BLaER1 (cell line): ENCODE data around the gene BLOC1S1.

Experiments used
- H3K27ac ChIP-seq: shearing (Covaris generic); formaldehyde crosslinking; 2 replicates; pipeline ENCODE4 v1.8.1; 2022
- H3K27me3 ChIP-seq: shearing (Covaris generic); formaldehyde crosslinking; 2 replicates; pipeline ENCODE4 v1.8.1; 2022
- H3K36me3 ChIP-seq: shearing (Covaris generic); formaldehyde crosslinking; 2 replicates; pipeline ENCODE4 v1.8.1; 2022
- H3K4me1 ChIP-seq: shearing (Covaris generic); formaldehyde crosslinking; 2 replicates; pipeline ENCODE4 v1.8.1; 2022
- H3K4me2 ChIP-seq: shearing (Covaris generic); formaldehyde crosslinking; 2 replicates; pipeline ENCODE4 v1.8.1; 2022
- H3K4me3 ChIP-seq: shearing (Covaris generic); formaldehyde crosslinking; 2 replicates; pipeline ENCODE4 v1.8.1; 2022
- H3K9ac ChIP-seq: shearing (Covaris generic); formaldehyde crosslinking; 2 replicates; pipeline ENCODE4 v1.8.1; 2022
- H3K9me3 ChIP-seq: shearing (Covaris generic); formaldehyde crosslinking; 2 replicates; pipeline ENCODE4 v1.8.1; 2022
- H4K20me1 ChIP-seq: shearing (Covaris generic); formaldehyde crosslinking; 2 replicates; pipeline ENCODE4 v1.8.1; 2022
- Cebpa-rat ChIP-seq: shearing (Covaris generic); IDR thresholded peaks from 2 replicates; pipeline ENCODE4 v1.8.1; 2022

BLOC1S1 gene

GRCh38 chr12:55700255-55701018, 15.4 kb upstream of the BLOC1S1 start:
- H3K9me3 ChIP-seq = no peaks in the 10 kb centered on the region
- no peak overlapping the region for H3K27ac ChIP-seq
- no peaks in the 10 kb centered on the region for H3K27me3 ChIP-seq
- no peaks in the 10 kb centered on the region for H3K4me1 ChIP-seq
- no peaks in the 10 kb centered on the region for H4K20me1 ChIP-seq
- no peak overlapping the region for H3K9ac ChIP-seq
- H3K4me3 ChIP-seq = no peak overlapping the region
- no peak for TF ChIP-seq Cebpa-rat
- no peak overlapping the region for H3K4me2 ChIP-seq
- no peaks in the 10 kb centered on the region for H3K36me3 ChIP-seq

GRCh38 chr12:55702861-55703260, 13.0 kb upstream of the BLOC1S1 start:
- Histone ChIP-seq H3K4me3 (no peak overlapping the region), H3K27ac (no peak overlapping the region), H3K9ac (no peak overlapping the region), H3K9me3 (no peaks in the 10 kb centered on the region), H3K4me2 (no peak overlapping the region), H3K36me3 (no peaks in the 10 kb centered on the region), H3K27me3 (peaks cover 13% of the 10 kb centered on the region), H3K4me1 (peaks cover 17% of the 10 kb centered on the region), H4K20me1 (no peaks in the 10 kb centered on the region)
- no peak for TF ChIP-seq Cebpa-rat

GRCh38 chr12:55703288-55703687, 12.6 kb upstream of the BLOC1S1 start:
- H3K4me1 ChIP-seq = peaks cover 21% of the 10 kb centered on the region
- no peaks in the 10 kb centered on the region for H3K36me3 ChIP-seq
- no peak overlapping the region for H3K4me3 ChIP-seq
- no peak overlapping the region for H3K9ac ChIP-seq
- H3K4me2 ChIP-seq = no peak overlapping the region
- H3K27me3 ChIP-seq = peaks cover 13% of the 10 kb centered on the region
- TF ChIP-seq Cebpa-rat = no peak
- no peaks in the 10 kb centered on the region for H4K20me1 ChIP-seq
- H3K9me3 ChIP-seq = no peaks in the 10 kb centered on the region
- H3K27ac ChIP-seq = no peak overlapping the region

- no peak overlapping the region for H3K4me3 ChIP-seq
- no peak overlapping the region for H3K27ac ChIP-seq
- TF ChIP-seq Cebpa-rat = no peak
- no peaks in the 10 kb centered on the region for H3K36me3 ChIP-seq
- peaks cover 29% of the 10 kb centered on the region for H3K4me1 ChIP-seq
- H3K27me3 ChIP-seq = peaks cover 19% of the 10 kb centered on the region
- H3K9ac ChIP-seq = no peak overlapping the region
- no peaks in the 10 kb centered on the region for H4K20me1 ChIP-seq
- H3K9me3 ChIP-seq = no peaks in the 10 kb centered on the region
- no peak overlapping the region for H3K4me2 ChIP-seq
Measured at GRCh38 chr12:55703901-55704761, 11.7 kb upstream of the BLOC1S1 start.

GRCh38 chr12:55704824-55705718, 10.8 kb upstream of the BLOC1S1 start:
- Histone ChIP-seq H3K9me3 (no peaks in the 10 kb centered on the region), H4K20me1 (no peaks in the 10 kb centered on the region), H3K27me3 (peaks cover 23% of the 10 kb centered on the region), H3K36me3 (no peaks in the 10 kb centered on the region), H3K4me1 (peaks cover 37% of the 10 kb centered on the region), H3K27ac (no peak overlapping the region), H3K4me2 (no peak overlapping the region), H3K9ac (no peak overlapping the region), H3K4me3 (no peak overlapping the region)
- no peak for TF ChIP-seq Cebpa-rat

GRCh38 chr12:55705782-55706402, 10.0 kb upstream of the BLOC1S1 start:
- Histone ChIP-seq H3K9me3 (no peaks in the 10 kb centered on the region), H3K27me3 (peaks cover 23% of the 10 kb centered on the region), H3K9ac (no peak overlapping the region), H3K4me1 (peaks cover 37% of the 10 kb centered on the region), H3K27ac (no peak overlapping the region), H3K36me3 (no peaks in the 10 kb centered on the region), H4K20me1 (no peaks in the 10 kb centered on the region), H3K4me2 (no peak overlapping the region; the same call in 1 of the 2 replicates), H3K4me3 (no peak overlapping the region)
- TF ChIP-seq Cebpa-rat = no peak

- Histone ChIP-seq H3K36me3 (no peaks in the 10 kb centered on the region), H3K4me3 (peak overlapping the region; percentile 67; the same call in 1 of the 2 replicates), H3K9ac (no peak overlapping the region), H3K27ac (no peak overlapping the region), H4K20me1 (no peaks in the 10 kb centered on the region), H3K27me3 (peaks cover 23% of the 10 kb centered on the region), H3K4me1 (peaks cover 37% of the 10 kb centered on the region), H3K4me2 (peak overlapping the region; percentile 97), H3K9me3 (no peaks in the 10 kb centered on the region)
- no peak for TF ChIP-seq Cebpa-rat
Measured at GRCh38 chr12:55706568-55707218, 9.2 kb upstream of the BLOC1S1 start.

GRCh38 chr12:55707219-55707671, 8.6 kb upstream of the BLOC1S1 start:
- H3K27ac ChIP-seq = no peak overlapping the region
- no peaks in the 10 kb centered on the region for H3K36me3 ChIP-seq
- H3K4me3 ChIP-seq = peak overlapping the region; percentile 67
- no peak overlapping the region; the same call in 1 of the 2 replicates for H3K9ac ChIP-seq
- H3K27me3 ChIP-seq = peaks cover 23% of the 10 kb centered on the region
- peak overlapping the region; percentile 97 for H3K4me2 ChIP-seq
- H4K20me1 ChIP-seq = no peaks in the 10 kb centered on the region
- peak; percentile 23; the same call in 1 of the 2 replicates for TF ChIP-seq Cebpa-rat
- H3K4me1 ChIP-seq = peaks cover 37% of the 10 kb centered on the region
- no peaks in the 10 kb centered on the region for H3K9me3 ChIP-seq
